WERI-Rb-1 (cell line): ENCODE data around the gene VPS35L.

ENCODE experiments used
- DNase-seq: peaks from one replicate; pipeline ENCODE4 v3.0.0-alpha.2; 2020
- H3K27ac ChIP-seq: fragments of 250-450 bp; sonication (Bioruptor Pico); 2 replicates; pipeline ENCODE4 v1.5.1; 2020; ENCODE audit warnings: mild to moderate bottlenecking, moderate library complexity
- H3K27me3 ChIP-seq: fragments of 250-450 bp; sonication (Bioruptor Pico); 2 replicates; pipeline ENCODE4 v1.5.1; 2021; ENCODE audit warnings: mild to moderate bottlenecking, low read depth, moderate library complexity; ENCODE audit not compliant: insufficient read depth, severe bottlenecking
- H3K36me3 ChIP-seq: fragments of 250-450 bp; sonication (Bioruptor Pico); 2 replicates; pipeline ENCODE4 v1.5.1; 2020; ENCODE audit warnings: mild to moderate bottlenecking, moderate library complexity
- H3K4me3 ChIP-seq: 2 replicates; pipeline ENCODE4 v1.5.1; 2011; ENCODE audit warnings: low read depth, mild to moderate bottlenecking, control low read depth, low read length
- H3K9me3 ChIP-seq: fragments of 250-450 bp; sonication (Bioruptor Pico); 2 replicates; pipeline ENCODE4 v1.5.1; 2021; ENCODE audit warnings: mild to moderate bottlenecking, moderate library complexity; ENCODE audit not compliant: severe bottlenecking
- TF ChIP-seq, protein P1 (sequence below): IDR thresholded peaks from 2 replicates; pipeline ENCODE4 v1.5.1; 2011; ENCODE audit warnings: low read depth, mild to moderate bottlenecking, control low read depth, inconsistent platforms, low read length

VPS35L gene

DNA sequence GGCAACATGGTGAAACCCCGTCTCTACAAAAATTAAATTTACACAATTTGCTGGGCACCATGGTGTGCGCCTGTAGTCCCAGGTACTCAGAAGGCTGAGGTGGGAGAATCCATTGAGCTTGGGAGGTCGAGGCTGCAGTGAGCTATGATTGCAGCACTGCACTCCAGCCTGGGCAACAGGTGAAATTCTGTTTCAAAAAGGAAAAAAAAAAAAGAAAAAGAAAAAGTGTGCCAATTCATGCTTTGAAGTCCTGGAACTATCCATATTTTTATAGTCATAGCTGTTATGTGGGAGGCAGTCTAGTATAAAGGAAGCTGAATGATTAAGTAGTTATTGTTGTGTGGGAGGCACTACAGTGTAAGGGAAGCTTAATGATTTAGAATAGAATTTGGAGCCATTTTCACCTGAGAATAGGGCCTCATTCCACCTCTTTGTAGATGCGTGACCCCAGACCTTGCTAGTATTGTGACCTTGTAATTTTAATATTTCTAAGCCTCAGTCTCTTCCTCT, 194.1 kb downstream of the VPS35L start:
- TF ChIP-seq, protein P1, sequence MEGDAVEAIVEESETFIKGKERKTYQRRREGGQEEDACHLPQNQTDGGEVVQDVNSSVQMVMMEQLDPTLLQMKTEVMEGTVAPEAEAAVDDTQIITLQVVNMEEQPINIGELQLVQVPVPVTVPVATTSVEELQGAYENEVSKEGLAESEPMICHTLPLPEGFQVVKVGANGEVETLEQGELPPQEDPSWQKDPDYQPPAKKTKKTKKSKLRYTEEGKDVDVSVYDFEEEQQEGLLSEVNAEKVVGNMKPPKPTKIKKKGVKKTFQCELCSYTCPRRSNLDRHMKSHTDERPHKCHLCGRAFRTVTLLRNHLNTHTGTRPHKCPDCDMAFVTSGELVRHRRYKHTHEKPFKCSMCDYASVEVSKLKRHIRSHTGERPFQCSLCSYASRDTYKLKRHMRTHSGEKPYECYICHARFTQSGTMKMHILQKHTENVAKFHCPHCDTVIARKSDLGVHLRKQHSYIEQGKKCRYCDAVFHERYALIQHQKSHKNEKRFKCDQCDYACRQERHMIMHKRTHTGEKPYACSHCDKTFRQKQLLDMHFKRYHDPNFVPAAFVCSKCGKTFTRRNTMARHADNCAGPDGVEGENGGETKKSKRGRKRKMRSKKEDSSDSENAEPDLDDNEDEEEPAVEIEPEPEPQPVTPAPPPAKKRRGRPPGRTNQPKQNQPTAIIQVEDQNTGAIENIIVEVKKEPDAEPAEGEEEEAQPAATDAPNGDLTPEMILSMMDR, result no peak
- Histone ChIP-seq H3K9me3 (no peaks in the 10 kb centered on the region), H3K27me3 (no peaks in the 10 kb centered on the region), H3K36me3 (no peaks in the 10 kb centered on the region), H3K27ac (no peak overlapping the region), H3K4me3 (no peak overlapping the region)
- DNase-seq, result no peak
